ENCODE data around the gene AGO3. TPM values are rescaled to one million over a fixed set of nuclear protein-coding genes. Genes with fewer than 3 reads are reported as not detected.

AGO3 gene
- polyA plus RNA-seq, 2 of the 4 experiments (the other 2 are of a cell fraction) = 3.8 to 14.7 TPM

DNA sequence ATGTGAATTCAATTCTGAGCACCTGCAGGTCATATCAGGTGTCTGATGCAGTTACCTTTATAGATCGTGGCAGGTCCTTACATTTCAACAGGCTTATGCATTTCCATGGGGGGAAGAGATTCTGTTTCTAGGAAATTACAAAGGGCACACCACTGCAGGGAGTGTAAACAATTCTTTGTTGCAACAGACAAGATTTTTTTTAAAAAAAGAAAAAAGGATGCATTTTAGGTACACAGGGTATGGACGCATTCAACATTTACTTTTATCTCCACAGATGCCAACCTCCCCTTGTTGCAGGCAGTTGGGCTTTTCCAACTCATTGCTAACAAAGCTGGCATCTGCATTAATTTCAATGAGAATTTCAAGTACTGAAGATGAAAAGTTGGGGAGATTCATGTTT lies 139.4 kb downstream of the AGO3 start:
- no peaks in the 10 kb centered on the region for H3K9me3 ChIP-seq
- no peak overlapping the region for H3K4me3 ChIP-seq
- no peak overlapping the region for H3K27ac ChIP-seq
- no peaks in the 10 kb centered on the region for H3K4me1 ChIP-seq
- no peak overlapping the region for H3K4me2 ChIP-seq
- TF ChIP-seq FOSL2 (IDR thresholded peaks at IDR 0.05) (no peak), FOSL2 (CRISPR knock-in tag; IDR thresholded peaks at IDR 0.05) (no peak), RARB (CRISPR knock-in tag; IDR thresholded peaks at IDR 0.05) (no peak)
- 79% methylated on average over 2 of the region's 2 CpGs for WGBS (ENCODE audit: missing lambda C conversion rate)
- CTCF ChIA-PET = no interaction called here
- ATAC-seq (no peak), FAIRE-seq (no peak), DNase-seq (ENCODE audit: low read depth in 1 of 2, low spot score in 1 of 2) (no peak)
- POLR2A ChIA-PET = no interaction called here

GRCh38 chr1:36076979-36077573 lies 146.2 kb downstream of the AGO3 start:
- Histone ChIP-seq H3K4me2 (no peak overlapping the region), H3K9me3 (no peaks in the 10 kb centered on the region), H3K4me1 (no peaks in the 10 kb centered on the region), H3K4me3 (no peak overlapping the region), H3K27ac (no peak overlapping the region)
- ATAC-seq (no peak), FAIRE-seq (no peak), DNase-seq (ENCODE audit: low read depth in 1 of 2, low spot score in 1 of 2) (no peak)
- 66% methylated on average over 4 of the region's 4 CpGs for WGBS (ENCODE audit: missing lambda C conversion rate)
- POLR2A ChIA-PET = no interaction called here
- CTCF ChIA-PET = interaction anchor here (0.6 kb wide), 1 partner anchor 30 kb away, joined by 3 read pairs; no protein-coding TSS in a partner anchor
- no peak for TF ChIP-seq TFCP2L1 (CRISPR knock-in tag; IDR thresholded peaks at IDR 0.05)

DNA sequence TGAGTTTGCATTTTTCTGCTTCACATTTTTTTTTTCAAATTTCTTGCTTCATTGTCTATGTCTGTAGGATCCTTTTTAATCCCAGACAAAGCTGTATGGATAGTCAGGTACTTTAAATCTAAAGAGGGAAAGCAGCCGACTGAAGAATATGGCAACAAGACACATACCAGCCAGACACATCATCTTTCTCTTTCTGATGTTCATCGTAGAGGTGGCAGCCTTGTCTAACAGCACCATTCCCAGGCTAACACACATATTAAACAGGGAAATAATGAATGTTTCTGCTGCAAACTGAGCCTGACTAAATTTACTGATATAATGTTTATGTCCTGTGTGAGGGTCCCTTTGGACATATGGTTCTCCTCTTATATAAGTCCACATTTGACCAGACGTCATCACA lies 149.3 kb downstream of the AGO3 start:
- CTCF ChIA-PET = no interaction called here
- H3K9me3 ChIP-seq = no peaks in the 10 kb centered on the region
- H3K27ac ChIP-seq = no peak overlapping the region
- POLR2A ChIA-PET = no interaction called here
- 51% methylated on average over 3 of the region's 3 CpGs for WGBS (ENCODE audit: missing lambda C conversion rate)
- no peak for ATAC-seq
- no peak for DNase-seq (ENCODE audit: low read depth in 1 of 2, low spot score in 1 of 2)
- FAIRE-seq = no peak
- no peak overlapping the region for H3K4me2 ChIP-seq
- H3K4me1 ChIP-seq = no peaks in the 10 kb centered on the region
- TF ChIP-seq FOSB (CRISPR knock-in tag; IDR thresholded peaks at IDR 0.05) (no peak), RCOR1 (IDR thresholded peaks at IDR 0.05; ENCODE audit: low read depth, low read length) (no peak), ATOH8 (CRISPR knock-in tag; IDR thresholded peaks at IDR 0.05; ENCODE audit: low read depth) (no peak), MYC (IDR thresholded peaks at IDR 0.05; ENCODE audit: borderline replicate concordance, low read length) (no peak)
- no peak overlapping the region for H3K4me3 ChIP-seq

GRCh38 chr1:36080801-36081200 lies 149.9 kb downstream of the AGO3 start:
- Histone ChIP-seq H3K4me1 (no peaks in the 10 kb centered on the region), H3K9me3 (no peaks in the 10 kb centered on the region), H3K27ac (no peak overlapping the region), H3K4me3 (no peak overlapping the region), H3K4me2 (no peak overlapping the region)
- no peak for ATAC-seq
- FAIRE-seq = no peak
- CTCF ChIA-PET = no interaction called here
- TF ChIP-seq HDAC2 (IDR thresholded peaks at IDR 0.05) (no peak), POLR2A (IDR thresholded peaks at IDR 0.05; ENCODE audit: low read length) (no peak), ZNF302 (CRISPR knock-in tag; IDR thresholded peaks at IDR 0.05) (no peak), CHD4 (IDR thresholded peaks at IDR 0.05; ENCODE audit: borderline replicate concordance) (no peak), MAFK (IDR thresholded peaks at IDR 0.05; ENCODE audit: partially characterized antibody) (no peak), FOXS1 (CRISPR knock-in tag; IDR thresholded peaks at IDR 0.05) (no peak), JUN (IDR thresholded peaks at IDR 0.05) (no peak), NFE2L2 (conservative IDR thresholded peaks at IDR 0.05; ENCODE audit: low read length) (no peak), NR3C1 (IDR thresholded peaks at IDR 0.05) (no peak), CBX8 (IDR thresholded peaks at IDR 0.05) (no peak)
- TF ChIP-seq, protein P1, sequence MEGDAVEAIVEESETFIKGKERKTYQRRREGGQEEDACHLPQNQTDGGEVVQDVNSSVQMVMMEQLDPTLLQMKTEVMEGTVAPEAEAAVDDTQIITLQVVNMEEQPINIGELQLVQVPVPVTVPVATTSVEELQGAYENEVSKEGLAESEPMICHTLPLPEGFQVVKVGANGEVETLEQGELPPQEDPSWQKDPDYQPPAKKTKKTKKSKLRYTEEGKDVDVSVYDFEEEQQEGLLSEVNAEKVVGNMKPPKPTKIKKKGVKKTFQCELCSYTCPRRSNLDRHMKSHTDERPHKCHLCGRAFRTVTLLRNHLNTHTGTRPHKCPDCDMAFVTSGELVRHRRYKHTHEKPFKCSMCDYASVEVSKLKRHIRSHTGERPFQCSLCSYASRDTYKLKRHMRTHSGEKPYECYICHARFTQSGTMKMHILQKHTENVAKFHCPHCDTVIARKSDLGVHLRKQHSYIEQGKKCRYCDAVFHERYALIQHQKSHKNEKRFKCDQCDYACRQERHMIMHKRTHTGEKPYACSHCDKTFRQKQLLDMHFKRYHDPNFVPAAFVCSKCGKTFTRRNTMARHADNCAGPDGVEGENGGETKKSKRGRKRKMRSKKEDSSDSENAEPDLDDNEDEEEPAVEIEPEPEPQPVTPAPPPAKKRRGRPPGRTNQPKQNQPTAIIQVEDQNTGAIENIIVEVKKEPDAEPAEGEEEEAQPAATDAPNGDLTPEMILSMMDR (IDR thresholded peaks at IDR 0.05) = no peak
- TF ChIP-seq, protein P2, sequence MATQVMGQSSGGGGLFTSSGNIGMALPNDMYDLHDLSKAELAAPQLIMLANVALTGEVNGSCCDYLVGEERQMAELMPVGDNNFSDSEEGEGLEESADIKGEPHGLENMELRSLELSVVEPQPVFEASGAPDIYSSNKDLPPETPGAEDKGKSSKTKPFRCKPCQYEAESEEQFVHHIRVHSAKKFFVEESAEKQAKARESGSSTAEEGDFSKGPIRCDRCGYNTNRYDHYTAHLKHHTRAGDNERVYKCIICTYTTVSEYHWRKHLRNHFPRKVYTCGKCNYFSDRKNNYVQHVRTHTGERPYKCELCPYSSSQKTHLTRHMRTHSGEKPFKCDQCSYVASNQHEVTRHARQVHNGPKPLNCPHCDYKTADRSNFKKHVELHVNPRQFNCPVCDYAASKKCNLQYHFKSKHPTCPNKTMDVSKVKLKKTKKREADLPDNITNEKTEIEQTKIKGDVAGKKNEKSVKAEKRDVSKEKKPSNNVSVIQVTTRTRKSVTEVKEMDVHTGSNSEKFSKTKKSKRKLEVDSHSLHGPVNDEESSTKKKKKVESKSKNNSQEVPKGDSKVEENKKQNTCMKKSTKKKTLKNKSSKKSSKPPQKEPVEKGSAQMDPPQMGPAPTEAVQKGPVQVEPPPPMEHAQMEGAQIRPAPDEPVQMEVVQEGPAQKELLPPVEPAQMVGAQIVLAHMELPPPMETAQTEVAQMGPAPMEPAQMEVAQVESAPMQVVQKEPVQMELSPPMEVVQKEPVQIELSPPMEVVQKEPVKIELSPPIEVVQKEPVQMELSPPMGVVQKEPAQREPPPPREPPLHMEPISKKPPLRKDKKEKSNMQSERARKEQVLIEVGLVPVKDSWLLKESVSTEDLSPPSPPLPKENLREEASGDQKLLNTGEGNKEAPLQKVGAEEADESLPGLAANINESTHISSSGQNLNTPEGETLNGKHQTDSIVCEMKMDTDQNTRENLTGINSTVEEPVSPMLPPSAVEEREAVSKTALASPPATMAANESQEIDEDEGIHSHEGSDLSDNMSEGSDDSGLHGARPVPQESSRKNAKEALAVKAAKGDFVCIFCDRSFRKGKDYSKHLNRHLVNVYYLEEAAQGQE (IDR thresholded peaks at IDR 0.05) = no peak
- POLR2A ChIA-PET = no interaction called here
- 65% methylated on average over 6 of the region's 6 CpGs for WGBS (ENCODE audit: missing lambda C conversion rate)
- no peak for DNase-seq (ENCODE audit: low read depth in 1 of 2, low spot score in 1 of 2)
